T-helper 1 cell treated with Interleukin-12 subunit alpha and Interleukin-12 subunit beta and Interleukin-4 antibody, amounts not matched to agents 30 ng/mL and 1 ng/mL, for 36 hours (primary cell): Measurements from ENCODE around the gene MCEMP1. TPM values are rescaled to one million over a fixed set of nuclear protein-coding genes. Genes with fewer than 3 reads are reported as not detected.

Experiments used
- intact Hi-C: fragments of 100-400 bp; cut with micrococcal nuclease; formaldehyde crosslinking; loops from one replicate; pipeline ENCODE4 v1.15.1; 2024
- total RNA-seq: library from RNA; stranded (reverse); gene quantifications from 2 replicates; pipeline ENCODE4 v1.2.3, GENCODE V29; 2022

The MCEMP1 gene
- total RNA-seq, 1 donor from 2014 or later = not detected

DNA sequence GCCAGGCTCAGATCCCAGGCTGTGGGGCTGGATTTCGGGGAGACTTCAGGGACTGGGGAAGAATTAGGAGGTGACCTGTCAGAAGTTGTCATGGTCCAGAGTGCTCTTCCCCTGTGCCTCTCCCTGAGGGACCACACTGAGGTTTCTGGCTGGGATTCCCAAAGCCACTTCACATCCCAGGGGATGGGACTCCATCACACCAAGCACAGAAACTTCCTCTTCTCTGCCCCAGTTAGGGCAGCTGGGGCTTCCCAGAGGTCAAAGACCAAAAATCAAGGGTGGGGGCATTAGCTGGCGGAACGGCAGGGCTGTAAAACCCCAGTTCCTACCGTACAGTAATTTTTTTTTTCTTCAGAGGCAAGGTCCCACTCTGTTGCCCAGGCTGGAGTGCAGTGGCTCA lies 17.6 kb downstream of the MCEMP1 start:
- intact Hi-C loops = no loop called here

DNA sequence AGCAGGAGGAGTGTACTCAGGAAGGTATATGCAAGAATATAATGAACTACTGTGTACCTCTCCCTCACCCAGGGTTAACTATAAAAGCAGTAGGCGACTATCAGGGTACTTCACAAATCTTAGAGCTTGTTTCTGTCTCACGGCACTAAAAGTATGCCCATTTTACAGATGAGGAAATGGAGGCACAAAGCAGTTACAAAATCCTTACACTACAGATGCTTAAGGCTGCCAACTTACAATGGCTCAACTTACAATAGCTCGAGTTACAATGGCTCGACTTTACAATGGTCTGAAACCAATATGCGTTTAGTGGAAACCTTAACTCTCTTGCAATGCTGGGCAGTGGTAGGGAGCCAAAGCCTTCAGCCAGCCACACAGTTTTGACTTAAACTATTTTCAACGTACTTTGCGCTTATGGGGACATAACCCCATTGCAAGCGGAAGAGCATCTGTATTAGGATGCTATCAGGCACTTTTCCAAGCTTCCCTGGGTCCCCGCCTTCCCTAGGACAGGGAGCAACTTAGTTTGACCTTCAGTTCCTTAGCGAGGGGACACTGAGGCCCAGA lies 20.9 kb downstream of the MCEMP1 start:
- intact Hi-C loops = no loop called here

DNA sequence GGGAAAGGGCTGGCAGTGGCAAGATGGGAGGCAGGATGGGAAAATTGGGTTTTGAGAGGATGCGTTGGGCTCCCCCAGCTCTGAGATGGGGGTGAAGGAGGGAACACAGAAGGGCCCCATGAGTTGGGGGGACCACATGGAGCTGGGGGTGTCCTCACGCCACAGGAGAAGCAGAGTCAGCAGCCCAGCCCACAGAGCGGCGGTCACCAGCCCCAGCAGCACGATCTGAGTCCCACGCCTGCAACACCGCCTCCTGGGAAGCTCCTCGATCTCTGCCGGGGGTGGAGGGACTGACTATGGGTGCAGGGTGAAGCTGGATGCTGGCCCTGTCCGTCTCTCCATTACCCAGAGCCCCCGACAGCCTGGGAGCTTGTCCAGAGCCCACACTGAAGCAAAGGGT lies 21.7 kb downstream of the MCEMP1 start:
- intact Hi-C loops = no loop called here

DNA sequence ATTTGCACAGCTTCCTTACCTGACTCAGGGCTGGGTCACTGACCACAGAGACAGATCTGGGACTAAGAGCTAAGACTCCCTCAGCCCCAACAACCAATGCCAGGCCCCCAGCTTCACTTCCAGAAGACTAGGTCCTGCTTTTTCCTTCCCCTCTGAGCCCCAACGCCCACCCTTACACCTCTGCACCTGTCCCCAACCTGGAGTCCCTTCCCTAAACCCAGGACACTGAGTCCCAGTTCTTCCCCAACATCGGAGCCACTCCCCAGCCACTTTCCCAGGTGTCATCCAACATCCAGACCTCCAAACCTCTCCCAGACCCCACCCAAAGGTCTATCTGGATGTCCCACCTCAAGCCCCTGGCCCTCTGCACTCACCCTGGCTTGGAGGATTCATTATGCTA lies 22.1 kb downstream of the MCEMP1 start:
- intact Hi-C loops = no loop called here

DNA sequence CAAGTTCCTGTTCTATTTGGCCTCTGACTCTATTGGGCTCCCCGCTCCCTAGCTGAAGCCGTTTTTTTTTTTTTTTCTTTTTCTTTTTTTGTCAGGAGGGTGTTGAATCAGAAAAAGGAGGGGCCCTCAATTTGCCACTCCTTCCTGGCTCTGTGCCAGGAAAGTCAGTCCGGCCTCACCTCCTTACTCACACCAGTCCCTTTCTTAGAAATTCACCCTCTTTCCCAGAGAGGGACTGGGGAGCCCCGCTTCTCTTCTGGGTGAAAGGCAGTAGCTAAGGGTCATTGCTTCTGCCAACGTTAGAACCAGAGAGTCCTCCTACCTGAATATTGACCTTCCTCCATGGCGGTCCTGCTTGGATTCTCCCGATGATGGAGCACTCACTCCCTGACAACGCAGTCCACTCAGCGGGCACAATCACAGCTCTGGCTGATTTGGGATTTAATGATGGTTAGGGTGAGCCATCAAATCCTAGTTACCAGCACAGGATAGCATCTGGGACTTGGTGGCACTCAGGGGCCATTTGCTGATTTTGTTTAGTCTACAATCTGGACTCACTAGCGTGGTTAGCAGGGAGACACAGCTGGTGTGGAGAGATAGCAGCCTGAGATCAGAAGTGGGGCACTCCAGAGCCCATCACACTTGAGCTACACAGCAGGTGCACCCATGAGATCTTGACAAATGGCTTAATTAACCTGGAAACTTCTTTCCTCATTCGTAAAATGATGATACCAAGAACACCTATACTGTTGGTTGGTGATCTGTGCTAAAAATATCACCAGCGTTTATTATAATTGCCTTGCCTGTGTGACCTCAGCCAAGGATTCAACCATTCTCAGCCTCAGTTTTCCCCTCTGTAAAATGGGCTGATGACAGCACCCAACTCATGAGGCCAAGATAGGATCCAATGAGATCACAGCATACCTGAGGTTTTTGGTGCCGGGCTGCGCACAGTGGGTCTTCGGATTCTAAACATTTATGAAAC lies 22.8 kb downstream of the MCEMP1 start:
- intact Hi-C loops = no loop called here

DNA sequence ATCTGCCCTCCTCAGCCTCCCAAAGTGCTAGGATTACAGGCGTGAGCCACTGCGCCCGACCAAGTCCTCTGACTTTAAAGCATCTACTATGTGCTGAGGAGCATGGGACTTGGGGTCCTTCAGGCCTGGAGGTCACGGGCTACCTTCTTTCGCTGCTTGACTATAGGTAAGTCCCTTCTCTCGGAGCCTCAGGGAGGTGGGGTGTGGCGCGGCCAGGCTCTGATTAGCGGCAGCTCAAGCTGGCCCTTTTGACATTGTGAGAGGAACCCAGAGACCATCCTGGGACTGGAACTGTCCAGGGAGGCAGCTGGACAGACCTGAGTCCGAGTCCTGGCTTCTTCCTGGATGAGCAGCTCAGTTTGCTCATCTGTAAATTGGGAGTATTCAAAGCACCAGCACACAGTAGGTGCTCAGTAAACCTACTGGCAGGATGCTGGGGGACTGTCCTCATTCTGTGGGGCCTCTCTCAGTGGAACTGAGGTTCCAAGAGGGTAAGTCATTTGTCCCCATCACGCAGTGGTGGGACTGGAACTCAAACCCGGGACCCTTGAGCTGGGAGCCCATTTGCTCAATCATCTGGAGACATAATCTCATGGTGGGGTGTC lies 24.3 kb downstream of the MCEMP1 start:
- intact Hi-C loops = no loop called here

DNA sequence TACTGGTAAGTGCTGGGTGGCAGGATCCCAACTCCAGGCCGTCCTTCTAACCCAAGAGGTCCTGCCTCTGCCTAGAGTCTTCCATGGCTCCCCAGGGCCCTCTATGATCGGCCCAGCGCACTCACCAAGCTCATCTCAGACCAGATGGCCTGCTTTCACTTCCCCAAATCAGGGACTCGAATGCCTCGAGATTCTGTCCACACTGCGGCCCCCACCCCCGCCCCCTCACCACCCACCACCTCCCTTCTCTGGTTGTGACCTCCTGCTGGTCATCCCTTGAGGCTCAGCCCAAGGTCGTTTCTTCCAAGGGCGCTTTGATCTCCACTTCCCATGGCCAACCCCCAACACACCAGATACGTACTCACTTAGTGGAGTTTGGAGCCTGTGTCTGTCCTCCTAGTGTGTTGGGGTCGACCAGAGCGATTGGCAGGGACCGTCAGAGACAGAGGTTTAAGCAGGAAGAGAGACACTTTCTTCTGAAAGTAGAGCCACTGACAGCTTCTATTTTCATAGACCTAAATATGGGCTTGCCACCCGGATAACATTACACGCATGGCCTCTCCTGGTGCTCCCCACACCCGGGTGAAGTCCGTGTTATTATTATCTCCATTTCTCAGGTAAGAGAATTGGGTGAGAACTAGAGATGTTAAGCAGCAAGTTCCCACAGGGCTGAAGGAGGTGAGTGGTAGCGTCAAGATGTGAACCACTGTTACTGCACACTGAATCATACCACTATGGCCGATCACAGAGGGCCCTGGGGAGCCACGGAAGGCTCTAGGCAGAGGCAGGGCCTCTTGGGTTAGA lies 25.0 kb downstream of the MCEMP1 start, which contains the start of gene FCER2:
Gene FCER2 (minus strand): TSS at position 478 of the 804 bp plus-strand sequence. CDS start 2,371 bp downstream, outside the sequence.
- intact Hi-C loops = no loop called here

DNA sequence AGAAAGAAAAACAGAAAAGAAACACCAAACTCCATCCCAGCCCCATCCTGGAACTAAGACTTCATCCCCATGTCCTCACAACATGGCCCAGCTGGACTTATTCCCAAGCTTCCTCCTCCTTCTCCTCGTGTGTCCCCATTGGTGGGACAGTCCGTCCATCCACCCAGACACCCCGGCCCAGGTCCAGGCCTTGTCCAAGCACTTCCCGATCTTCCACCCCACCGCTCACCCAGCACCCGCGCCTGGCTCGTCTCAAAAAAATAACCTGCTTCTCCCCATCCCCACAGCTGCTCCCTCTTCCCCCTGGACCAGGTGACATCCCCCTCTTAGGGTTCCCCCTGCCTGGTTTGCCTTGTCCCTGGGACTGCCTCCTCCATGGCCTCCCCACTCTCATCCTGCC lies 26.4 kb downstream of the MCEMP1 start:
- intact Hi-C loops = no loop called here

DNA sequence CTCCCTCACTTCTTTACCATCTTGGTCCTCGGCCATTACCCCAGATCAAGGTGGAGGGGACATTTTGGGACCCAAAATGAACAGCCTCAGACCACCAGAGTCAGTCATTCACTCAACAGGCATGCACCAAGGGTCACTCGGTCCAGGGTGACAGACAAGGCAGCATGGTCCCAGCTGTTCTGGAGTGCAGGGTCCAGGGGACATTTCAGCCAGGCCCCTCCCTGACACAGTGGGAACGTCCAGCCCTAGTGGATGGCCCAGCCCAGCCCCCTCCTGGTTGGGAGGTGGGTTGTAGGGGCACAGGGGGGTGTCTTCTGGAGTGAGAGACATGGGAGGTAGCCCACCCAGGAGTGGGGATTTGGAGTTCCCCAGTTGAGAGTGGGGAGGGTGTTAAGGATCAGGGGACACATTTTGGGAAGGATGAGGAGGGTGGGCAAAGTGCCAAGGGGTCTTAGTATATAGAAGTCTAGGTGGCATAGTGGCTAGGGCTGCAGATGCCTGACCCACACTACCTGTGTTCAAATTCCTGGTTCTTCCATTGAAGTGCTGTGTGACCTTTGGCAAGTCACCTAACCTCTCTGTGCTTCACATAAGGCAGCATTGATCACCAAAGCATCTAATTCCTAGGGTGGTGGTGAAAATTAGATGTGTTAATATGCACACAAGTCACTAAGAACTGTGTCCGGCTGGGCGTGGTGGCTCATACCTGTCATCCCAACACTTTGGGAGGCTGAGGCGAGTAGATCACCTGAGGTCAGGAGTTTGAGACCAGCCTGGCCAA lies 27.6 kb downstream of the MCEMP1 start:
- intact Hi-C loops = no loop called here

DNA sequence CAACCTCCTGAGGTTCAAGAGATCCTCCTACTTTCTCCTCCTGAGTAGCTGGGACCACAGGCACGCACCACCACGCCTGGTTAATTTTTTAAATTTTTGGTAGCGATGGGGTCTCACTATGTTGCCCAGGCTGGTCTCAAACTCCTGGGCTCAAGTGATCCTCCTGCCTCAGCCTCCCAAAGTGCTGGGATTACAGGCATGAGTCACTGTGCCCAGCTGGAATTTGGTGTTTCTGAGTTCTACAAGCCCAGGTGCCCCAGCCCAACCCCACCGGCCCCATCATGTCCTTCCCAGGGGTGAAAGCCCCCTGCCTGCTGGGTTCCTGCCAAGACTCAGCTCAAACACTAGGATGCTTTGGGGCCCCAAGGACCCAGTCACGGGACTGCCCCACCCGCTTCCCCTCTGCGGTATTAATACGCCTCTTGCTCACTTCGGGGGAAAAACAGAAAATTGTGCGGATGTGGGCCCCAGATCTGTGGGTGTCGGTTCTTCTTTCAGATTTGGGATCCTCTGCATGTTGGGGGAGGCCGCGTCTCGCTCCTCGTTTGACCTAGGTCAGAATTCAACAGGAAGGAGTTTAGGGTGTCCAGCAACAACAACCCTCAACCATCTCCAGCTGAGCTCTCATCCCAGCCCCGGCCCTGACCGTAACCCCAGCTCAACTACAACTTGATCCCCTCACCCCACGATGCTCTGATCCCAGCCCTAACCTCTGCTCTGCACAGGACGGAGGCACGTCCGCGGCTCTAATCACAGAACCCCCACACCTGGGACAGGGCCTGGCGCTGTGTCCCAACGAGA lies 28.7 kb downstream of the MCEMP1 start:
- intact Hi-C loops = loop anchor here (1.0 kb wide), 1 partner anchor 24 kb away; no protein-coding TSS in a partner anchor

DNA sequence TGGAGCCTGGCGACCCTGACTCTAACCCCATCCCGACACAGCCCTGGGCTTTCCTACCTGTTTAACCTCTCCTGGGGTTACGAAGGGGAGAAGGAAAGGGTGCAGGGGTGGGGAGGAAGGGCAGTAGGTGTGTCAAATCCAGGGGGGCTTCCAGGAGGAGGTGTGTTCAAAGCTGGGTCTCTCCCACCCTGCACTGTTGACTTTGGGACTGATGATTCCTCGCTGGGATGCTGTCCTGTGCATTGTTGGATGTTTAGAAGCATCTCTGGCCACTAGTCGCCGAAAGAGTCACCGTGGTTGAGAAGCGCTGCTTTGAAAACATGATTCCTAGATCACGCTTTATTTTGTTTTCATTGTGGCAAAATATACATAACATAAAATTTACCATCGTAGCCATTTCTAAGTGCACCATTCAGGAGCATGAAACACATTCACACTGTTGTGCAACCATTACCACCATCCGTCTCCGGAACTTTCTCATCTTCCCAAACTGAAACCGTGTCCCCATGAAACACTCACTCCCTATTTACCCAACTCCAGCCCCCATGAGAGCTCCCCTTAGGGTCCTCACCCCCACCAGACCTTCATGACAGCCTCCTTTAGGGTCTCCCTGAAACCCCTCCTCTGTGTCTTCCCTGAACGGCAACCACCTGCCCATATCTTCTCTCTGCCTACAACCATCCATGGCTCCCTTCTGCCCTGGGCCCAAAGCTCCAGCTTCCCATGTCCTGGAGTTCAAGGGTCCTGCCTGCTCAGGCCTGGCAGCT lies 29.5 kb downstream of the MCEMP1 start:
- intact Hi-C loops = loop anchor here (1.0 kb wide), 1 partner anchor 25 kb away; no protein-coding TSS in a partner anchor

DNA sequence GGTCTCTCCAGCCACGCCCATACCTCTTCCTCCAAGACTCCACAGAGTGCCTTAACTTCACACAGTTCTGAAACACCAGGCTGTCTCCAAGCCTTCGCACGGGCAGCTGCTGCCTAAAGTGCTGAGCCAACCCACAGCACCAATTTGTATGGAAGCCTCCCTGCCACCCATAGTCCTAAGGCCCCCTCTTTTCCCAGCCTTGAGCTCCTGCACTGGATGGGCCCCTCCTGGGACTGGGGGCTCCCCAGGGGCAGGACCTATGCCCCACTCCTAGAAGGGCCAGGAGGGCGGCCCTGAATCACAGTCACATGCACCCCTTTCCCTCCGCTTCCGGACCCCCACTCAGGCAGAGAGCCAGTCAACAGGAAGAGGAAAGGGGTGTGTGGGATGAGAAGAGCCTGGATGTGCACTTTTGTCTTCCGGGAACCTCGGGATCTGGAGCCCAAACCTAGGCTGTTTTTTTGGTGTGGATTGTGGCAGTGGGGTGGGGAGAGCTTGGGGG lies 30.1 kb downstream of the MCEMP1 start:
- intact Hi-C loops = loop anchor here (1.0 kb wide), 1 partner anchor 26 kb away; no protein-coding TSS in a partner anchor

DNA sequence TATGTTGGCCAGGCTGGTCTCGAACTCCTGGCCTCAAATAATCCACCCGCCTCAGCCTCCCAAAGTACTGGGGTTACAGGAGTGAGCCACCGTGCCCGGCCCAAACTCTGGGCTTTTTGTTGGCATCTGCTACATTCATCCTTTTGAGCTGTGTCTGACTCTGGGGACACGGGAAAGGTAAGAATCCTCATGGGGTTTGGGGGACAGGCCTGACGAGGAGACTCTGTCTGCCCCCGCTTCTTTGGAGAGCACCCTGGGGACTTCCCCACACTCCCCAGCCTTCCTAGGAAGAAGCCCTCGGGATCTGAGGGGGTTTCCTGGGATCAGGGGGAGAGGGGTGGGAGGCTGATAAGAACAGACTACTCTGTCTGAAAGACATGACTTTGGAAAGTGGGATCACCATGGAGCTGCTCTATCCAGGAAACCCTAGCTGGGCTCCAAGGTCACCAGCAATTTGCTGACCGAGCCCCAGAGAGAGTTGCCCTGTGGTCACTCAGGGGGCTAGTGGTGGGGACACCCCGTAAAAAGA lies 33.1 kb downstream of the MCEMP1 start:
- intact Hi-C loops = no loop called here

DNA sequence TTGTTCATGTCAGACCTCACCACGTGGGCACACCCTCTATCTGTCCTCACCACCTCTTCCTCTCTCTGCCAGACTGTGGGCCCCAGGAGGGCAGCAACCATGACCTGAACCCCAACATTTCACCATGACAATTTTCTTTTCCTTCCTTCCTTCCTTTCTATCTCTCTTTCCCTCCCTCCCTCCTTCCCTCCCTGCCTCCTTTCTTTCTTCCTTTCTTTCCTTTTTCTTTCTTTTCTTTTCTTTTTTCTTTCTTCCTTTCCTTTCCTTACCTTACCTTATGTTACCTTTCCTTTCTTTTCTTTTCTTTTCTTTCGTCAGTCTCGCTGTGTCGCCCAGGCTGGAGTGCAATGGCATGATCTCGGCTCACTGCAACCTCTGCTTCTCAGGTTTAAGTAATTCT lies 33.7 kb downstream of the MCEMP1 start:
- intact Hi-C loops = no loop called here

DNA sequence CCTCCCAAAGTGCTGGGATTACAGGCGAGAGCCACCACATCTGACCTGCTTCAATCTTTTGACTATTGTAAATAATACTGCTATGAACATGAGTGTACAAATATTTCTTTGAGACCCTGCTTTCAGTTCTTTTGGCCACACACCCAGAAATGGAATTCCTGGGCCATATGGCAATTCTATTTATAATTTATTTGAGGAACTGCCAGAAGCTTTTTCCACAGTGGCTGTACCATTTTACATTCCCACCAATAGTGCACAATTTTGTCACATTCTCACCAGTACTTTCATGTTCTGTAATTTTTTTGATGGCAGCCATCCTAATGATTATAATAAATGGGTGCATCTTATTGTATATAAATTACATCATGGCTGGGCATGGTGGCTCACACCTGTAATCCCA lies 38.8 kb downstream of the MCEMP1 start:
- intact Hi-C loops = no loop called here

DNA sequence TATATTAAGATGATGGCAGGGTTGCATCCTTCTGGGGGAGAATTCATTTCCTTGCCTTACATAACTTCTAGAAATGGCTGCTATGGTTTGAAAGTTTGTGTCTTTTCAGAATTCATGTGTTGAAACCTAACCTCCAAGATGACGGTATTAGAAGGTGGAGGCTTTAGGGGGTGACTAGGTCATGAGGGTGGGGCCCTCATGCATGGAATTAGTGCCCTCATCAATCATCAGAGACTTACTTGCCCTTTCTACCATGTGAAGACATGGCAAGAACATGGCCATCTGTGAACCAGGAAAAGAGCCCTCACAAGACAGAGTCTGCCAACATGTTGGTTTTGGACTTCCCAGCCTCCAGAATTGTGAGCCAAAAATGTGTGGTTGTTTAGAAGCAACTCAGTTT lies 39.9 kb downstream of the MCEMP1 start:
- intact Hi-C loops = no loop called here

DNA sequence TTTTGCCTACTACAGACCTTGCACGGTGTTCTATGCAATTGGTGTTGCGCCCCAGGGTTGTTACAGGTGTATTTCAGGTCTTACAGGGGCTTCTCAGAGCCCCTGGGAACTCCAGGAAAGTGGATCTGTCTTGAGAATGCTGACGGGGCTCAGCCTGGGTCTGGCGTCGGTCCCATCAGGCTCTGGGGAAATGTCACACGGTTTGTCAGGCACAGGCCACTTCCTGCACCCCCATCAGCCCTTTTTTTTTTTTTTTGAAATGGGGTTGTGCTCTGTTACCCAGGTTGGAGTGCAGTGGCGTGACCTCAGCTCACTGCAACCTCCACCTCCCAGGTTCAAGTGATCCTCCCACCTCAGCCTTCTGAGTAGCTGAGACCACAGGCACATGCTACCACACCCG lies 41.8 kb downstream of the MCEMP1 start:
- intact Hi-C loops = no loop called here

DNA sequence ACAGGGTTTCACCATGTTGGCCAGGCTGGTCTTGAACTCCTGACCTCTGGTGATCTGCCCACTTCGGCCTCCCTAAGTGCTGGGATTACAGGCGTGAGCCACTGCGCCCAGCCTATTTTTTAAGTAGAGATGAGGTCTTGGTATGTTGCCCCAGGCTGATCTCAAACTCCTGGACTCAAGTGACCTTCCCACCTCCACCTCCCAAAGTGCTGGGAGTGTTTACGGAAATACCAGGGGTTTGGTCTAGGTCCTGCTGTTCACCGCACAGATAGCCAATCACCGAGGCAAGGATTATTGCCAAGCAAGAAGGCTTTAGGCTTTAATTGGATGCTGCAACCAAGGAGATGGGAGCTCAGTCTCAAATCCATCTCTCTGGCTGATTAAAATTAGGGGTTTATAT lies 43.5 kb downstream of the MCEMP1 start:
- intact Hi-C loops = no loop called here
